HepG2 (cell line): Measurements from ENCODE around the gene UCHL3. TPM values are rescaled to one million over a fixed set of nuclear protein-coding genes. Genes with fewer than 3 reads are reported as not detected.

Source experiments
- ATAC-seq: fragments of 200-7000 bp; cut with Tn5 transposase; 3 replicates; pipeline ENCODE4 v1.9.1; 2020; ENCODE audit warnings: mild to moderate bottlenecking, moderate library complexity
- BruUV-seq: library from RNA; stranded (reverse); fragments of 400-500 nt; replicated peaks from 2 replicates; lab custom pipeline; 2021; lab: Mats Ljungman, UMichigan
- CTCF ChIA-PET: fragments of 300-600 bp; formaldehyde crosslinking; extraction: SDS; loops from one replicate; lab custom pipeline; 2021; ENCODE audit warnings: low total read pairs, inconsistent platforms, low intra/inter-chr PET ratio; lab: Yijun Ruan, JAX
- POLR2A ChIA-PET: fragments of 350-600 bp; sonication (Branson Sonifier 250); formaldehyde crosslinking; loops from one replicate; lab custom pipeline; 2020; ENCODE audit warnings: antibody characterized with exemption, inconsistent platforms; lab: Yijun Ruan, JAX
- DNase-seq: peaks from one replicate; pipeline ENCODE4 v3.0.0-alpha.2; 2015; ENCODE audit warnings: low spot score
- FAIRE-seq: peaks from 3 replicates; lab custom pipeline; 2011; peaks lifted over from hg19 to GRCh38; lab: Jason Lieb, UNC
- H2AFZ ChIP-seq: one replicate; pipeline ENCODE4 v1.6.1; 2011; ENCODE audit warnings: low read length, inconsistent platforms
- H3K27ac ChIP-seq: fragments of 300-600 bp; 3 replicates; pipeline ENCODE4 v1.8.0; 2011; ENCODE audit warnings: mixed run types, mild to moderate bottlenecking, mixed read lengths, low read length, inconsistent platforms; ENCODE audit not compliant: insufficient read depth; ENCODE audit errors: extremely low read length
- H3K27me3 ChIP-seq, 2 experiments: fragments of 200-600 bp in 1 of 2; 2 replicates in 1 of 2; 3 replicates in 1 of 2; pipeline versions ENCODE4 v1.6.0 to v1.8.0; 2011; ENCODE audit warnings: low read length in 2 of 2, mild to moderate bottlenecking in 2 of 2, moderate library complexity in 2 of 2, inconsistent platforms in 1 of 2; ENCODE audit not compliant: insufficient read depth in 2 of 2, control insufficient read depth in 1 of 2
- H3K36me3 ChIP-seq, 2 experiments: fragments of 200-600 bp in 1 of 2; replicated peaks in 1 of 2; 2 replicates in 1 of 2; 3 replicates in 1 of 2; pipeline versions ENCODE4 v1.5.1 to v1.8.0; 2011; ENCODE audit warnings: low read length in 2 of 2, inconsistent platforms in 1 of 2; ENCODE audit not compliant: insufficient read depth in 2 of 2, control insufficient read depth in 1 of 2
- H3K4me1 ChIP-seq: 2 replicates; pipeline ENCODE4 v1.5.1; 2012; ENCODE audit warnings: low read length, inconsistent platforms; ENCODE audit not compliant: insufficient read depth
- H3K4me2 ChIP-seq: 2 replicates; pipeline ENCODE4 v1.6.0; 2011; ENCODE audit warnings: low read depth, low read length, inconsistent platforms
- H3K4me3 ChIP-seq, 3 experiments: fragments of 200-600 bp in 1 of 3; sonication (generic), shearing (Covaris generic) in 1 of 3; replicated peaks in 1 of 3; 2 replicates each; pipeline ENCODE4 v1.5.1; 2011 to 2016; ENCODE audit warnings: low read length in 3 of 3, inconsistent platforms in 2 of 3, low read depth in 2 of 3, mild to moderate bottlenecking in 2 of 3, control low read depth in 1 of 3, mixed read lengths in 1 of 3; ENCODE audit not compliant: insufficient read depth in 1 of 3
- H3K79me2 ChIP-seq: one replicate; pipeline ENCODE4 v1.6.1; 2011; ENCODE audit warnings: low read length, inconsistent platforms; ENCODE audit not compliant: insufficient read depth
- H3K9ac ChIP-seq: 2 replicates; pipeline ENCODE4 v1.6.0; 2011; ENCODE audit warnings: mild to moderate bottlenecking, low read depth, low read length, inconsistent platforms; ENCODE audit not compliant: insufficient read depth
- H3K9me3 ChIP-seq: 2 replicates; pipeline ENCODE4 v1.5.1; 2012; ENCODE audit warnings: mild to moderate bottlenecking, low read length
- H4K20me1 ChIP-seq: 2 replicates; pipeline ENCODE4 v1.6.0; 2011; ENCODE audit warnings: inconsistent platforms, mild to moderate bottlenecking, low read length, moderate library complexity; ENCODE audit not compliant: insufficient read depth
- CAMTA2 ChIP-seq: sonication (generic); formaldehyde crosslinking; IDR thresholded peaks from 2 replicates; pipeline ENCODE4 v1.4.0; 2020; ENCODE audit warnings: mild to moderate bottlenecking, missing genetic modification reagents, borderline replicate concordance
- FIP1L1 ChIP-seq: fragments of 200-400 bp; formaldehyde crosslinking; IDR thresholded peaks from 2 replicates; pipeline ENCODE4 v1.6.1; 2018; ENCODE audit warnings: low read depth, mild to moderate bottlenecking, low read length, moderate library complexity, borderline replicate concordance; ENCODE audit not compliant: insufficient read depth
- NFIB ChIP-seq: sonication (generic); formaldehyde crosslinking; IDR thresholded peaks from 2 replicates; pipeline ENCODE4 v1.9.0; 2021; ENCODE audit warnings: missing genetic modification reagents, mild to moderate bottlenecking, borderline replicate concordance
- RORA ChIP-seq: sonication (generic); formaldehyde crosslinking; IDR thresholded peaks from 2 replicates; pipeline ENCODE4 v1.5.0; 2020; ENCODE audit warnings: mild to moderate bottlenecking, missing genetic modification reagents, moderate library complexity
- SMAD9 ChIP-seq: sonication (generic); formaldehyde crosslinking; IDR thresholded peaks from 2 replicates; pipeline ENCODE4 v1.5.1; 2020; ENCODE audit warnings: mild to moderate bottlenecking, missing genetic modification reagents
- SMYD3 ChIP-seq: sonication (generic); formaldehyde crosslinking; IDR thresholded peaks from 2 replicates; pipeline ENCODE4 v1.8.1; 2023; ENCODE audit warnings: mild to moderate bottlenecking, missing genetic modification reagents
- TSC22D2 ChIP-seq: sonication (generic); formaldehyde crosslinking; IDR thresholded peaks from 2 replicates; pipeline ENCODE4 v1.5.1; 2020; ENCODE audit warnings: missing genetic modification reagents, mild to moderate bottlenecking, borderline replicate concordance
- ZFYVE20 ChIP-seq: sonication (generic); formaldehyde crosslinking; IDR thresholded peaks from 2 replicates; pipeline ENCODE4 v1.8.0; 2023; ENCODE audit warnings: low read depth, mild to moderate bottlenecking, moderate library complexity, missing genetic modification reagents, borderline replicate concordance
- ZNF225 ChIP-seq: sonication (generic); formaldehyde crosslinking; IDR thresholded peaks from 2 replicates; pipeline ENCODE4 v1.4.0; 2020; ENCODE audit warnings: mild to moderate bottlenecking, missing genetic modification reagents
- ZNF512B ChIP-seq: sonication (generic); formaldehyde crosslinking; IDR thresholded peaks from 2 replicates; pipeline ENCODE4 v1.5.1; 2020; ENCODE audit warnings: missing genetic modification reagents, mild to moderate bottlenecking, borderline replicate concordance
- ZNF557 ChIP-seq: sonication (generic); formaldehyde crosslinking; IDR thresholded peaks from 2 replicates; pipeline ENCODE4 v1.4.0; 2020; ENCODE audit warnings: missing genetic modification reagents
- ZNF660 ChIP-seq: sonication (generic); formaldehyde crosslinking; IDR thresholded peaks from 2 replicates; pipeline ENCODE4 v1.5.1; 2020; ENCODE audit warnings: mild to moderate bottlenecking, low read depth, missing genetic modification reagents, borderline replicate concordance
- ZNF766 ChIP-seq: sonication (generic); formaldehyde crosslinking; IDR thresholded peaks from 2 replicates; pipeline ENCODE4 v1.5.0; 2020; ENCODE audit warnings: missing genetic modification reagents, borderline replicate concordance
- ZNF775 ChIP-seq: sonication (generic); formaldehyde crosslinking; IDR thresholded peaks from 2 replicates; pipeline ENCODE4 v1.4.0; 2020; ENCODE audit warnings: missing genetic modification reagents, mild to moderate bottlenecking, moderate library complexity, borderline replicate concordance
- WGBS: methylation state at CpG from one replicate; pipeline ENCODE4 v1.1.6; 2017; ENCODE audit warnings: low lambda C conversion rate; 5-methylcytosine and 5-hydroxymethylcytosine counted together
- in situ Hi-C: cut with HindIII; loops from 2 replicates; pipeline ENCODE4 v1.10.0; 2017; ENCODE audit warnings: low pct_unique_long_range_greater_than_20kb; ENCODE audit not compliant: extremely low pct_ligation_motif_present
- intact Hi-C: fragments of 100-400 bp; cut with micrococcal nuclease; formaldehyde crosslinking; loops from one replicate; pipeline ENCODE4 v1.10.0; 2022; ENCODE audit not compliant: unreplicated experiment
- polyA plus RNA-seq, 8 experiments: library from polyadenylated mRNA; depleted of rRNA in 3 of 8; stranded (reverse) in 7 of 8; unstranded in 1 of 8; fragments of >200 nt; fragmentation: Illumina TruSeq in 4 of 8; extraction: Trizol in 4 of 8; gene quantifications; 2 replicates each; pipeline versions ENCODE4 v1.2.1 to v1.2.3, GENCODE V29; 2011 to 2016; ENCODE audit warnings: low read depth in 4 of 8, missing spikeins in 1 of 8, mixed read lengths in 1 of 8; ENCODE audit not compliant: insufficient read depth in 1 of 8
- total RNA-seq, 5 experiments: library from RNA; depleted of rRNA; stranded (reverse); fragments of >200 nt; fragmentation: Illumina TruSeq; extraction: Trizol; gene quantifications; 2 replicates each; pipeline ENCODE4 v1.2.3, GENCODE V29; 2016; ENCODE audit warnings: low read depth in 1 of 5
- TF ChIP-seq, protein P1 (sequence below): sonication (generic); formaldehyde crosslinking; IDR thresholded peaks from 2 replicates; pipeline ENCODE4 v1.4.0; 2020; ENCODE audit warnings: mild to moderate bottlenecking, missing genetic modification reagents
- TF ChIP-seq, protein P2 (sequence below): sonication (generic); formaldehyde crosslinking; IDR thresholded peaks from 2 replicates; pipeline ENCODE4 v1.4.0; 2020; ENCODE audit warnings: missing genetic modification reagents

UCHL3 gene
- total and polyA plus RNA-seq, 2 of the 13 experiments (the other 11 are each of a cell fraction or from before 2014, with no cell fraction given) = 36.2 to 93.3 TPM

GRCh38 chr13:75541961-75542360 is 7.6 kb upstream of the UCHL3 start:
- ChIA-PET CTCF (no interaction called here), POLR2A (no interaction called here)
- DNase-seq (no peak), ATAC-seq (no peak), FAIRE-seq (no peak)
- Histone ChIP-seq H3K4me1 (peaks cover 37% of the 10 kb centered on the region), H3K36me3 (no peaks in the 10 kb centered on the region), H3K27me3 (no peaks in the 10 kb centered on the region), H3K4me2 (no peak overlapping the region), H3K79me2 (peaks cover 6% of the 10 kb centered on the region), H2AFZ (no peak overlapping the region), H3K27ac (no peak overlapping the region), H3K9ac (no peak overlapping the region), H4K20me1 (no peaks in the 10 kb centered on the region), H3K4me3 (no peak overlapping the region), H3K9me3 (no peaks in the 10 kb centered on the region)
- in situ Hi-C loops (loop anchor here (10.0 kb wide), 1 partner anchor 167 kb away; no protein-coding TSS in a partner anchor), intact Hi-C loops (no loop called here)
- BruUV-seq = no TSS peak
- 93% methylated on average over 1 of the region's 1 CpG for WGBS
- TF ChIP-seq ZNF557 (no peak), ZFYVE20 (CRISPR knock-in tag) (no peak), SMAD9 (CRISPR knock-in tag) (no peak), ZNF225 (CRISPR knock-in tag) (no peak), NFIB (no peak), RORA (CRISPR knock-in tag) (no peak), ZNF766 (CRISPR knock-in tag) (no peak), CAMTA2 (no peak), ZNF660 (CRISPR knock-in tag) (no peak), SMYD3 (no peak), TSC22D2 (CRISPR knock-in tag) (no peak), FIP1L1 (no peak), ZNF775 (CRISPR knock-in tag) (no peak), ZNF512B (CRISPR knock-in tag) (no peak)
- TF ChIP-seq, protein P1, sequence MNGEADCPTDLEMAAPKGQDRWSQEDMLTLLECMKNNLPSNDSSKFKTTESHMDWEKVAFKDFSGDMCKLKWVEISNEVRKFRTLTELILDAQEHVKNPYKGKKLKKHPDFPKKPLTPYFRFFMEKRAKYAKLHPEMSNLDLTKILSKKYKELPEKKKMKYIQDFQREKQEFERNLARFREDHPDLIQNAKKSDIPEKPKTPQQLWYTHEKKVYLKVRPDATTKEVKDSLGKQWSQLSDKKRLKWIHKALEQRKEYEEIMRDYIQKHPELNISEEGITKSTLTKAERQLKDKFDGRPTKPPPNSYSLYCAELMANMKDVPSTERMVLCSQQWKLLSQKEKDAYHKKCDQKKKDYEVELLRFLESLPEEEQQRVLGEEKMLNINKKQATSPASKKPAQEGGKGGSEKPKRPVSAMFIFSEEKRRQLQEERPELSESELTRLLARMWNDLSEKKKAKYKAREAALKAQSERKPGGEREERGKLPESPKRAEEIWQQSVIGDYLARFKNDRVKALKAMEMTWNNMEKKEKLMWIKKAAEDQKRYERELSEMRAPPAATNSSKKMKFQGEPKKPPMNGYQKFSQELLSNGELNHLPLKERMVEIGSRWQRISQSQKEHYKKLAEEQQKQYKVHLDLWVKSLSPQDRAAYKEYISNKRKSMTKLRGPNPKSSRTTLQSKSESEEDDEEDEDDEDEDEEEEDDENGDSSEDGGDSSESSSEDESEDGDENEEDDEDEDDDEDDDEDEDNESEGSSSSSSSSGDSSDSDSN (CRISPR knock-in tag) = no peak
- TF ChIP-seq, protein P2, sequence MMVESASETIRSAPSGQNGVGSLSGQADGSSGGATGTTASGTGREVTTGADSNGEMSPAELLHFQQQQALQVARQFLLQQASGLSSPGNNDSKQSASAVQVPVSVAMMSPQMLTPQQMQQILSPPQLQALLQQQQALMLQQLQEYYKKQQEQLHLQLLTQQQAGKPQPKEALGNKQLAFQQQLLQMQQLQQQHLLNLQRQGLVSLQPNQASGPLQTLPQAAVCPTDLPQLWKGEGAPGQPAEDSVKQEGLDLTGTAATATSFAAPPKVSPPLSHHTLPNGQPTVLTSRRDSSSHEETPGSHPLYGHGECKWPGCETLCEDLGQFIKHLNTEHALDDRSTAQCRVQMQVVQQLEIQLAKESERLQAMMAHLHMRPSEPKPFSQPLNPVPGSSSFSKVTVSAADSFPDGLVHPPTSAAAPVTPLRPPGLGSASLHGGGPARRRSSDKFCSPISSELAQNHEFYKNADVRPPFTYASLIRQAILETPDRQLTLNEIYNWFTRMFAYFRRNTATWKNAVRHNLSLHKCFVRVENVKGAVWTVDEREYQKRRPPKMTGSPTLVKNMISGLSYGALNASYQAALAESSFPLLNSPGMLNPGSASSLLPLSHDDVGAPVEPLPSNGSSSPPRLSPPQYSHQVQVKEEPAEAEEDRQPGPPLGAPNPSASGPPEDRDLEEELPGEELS (CRISPR knock-in tag) = no peak
